ENCODE data around the gene DIS3L2.

DNA sequence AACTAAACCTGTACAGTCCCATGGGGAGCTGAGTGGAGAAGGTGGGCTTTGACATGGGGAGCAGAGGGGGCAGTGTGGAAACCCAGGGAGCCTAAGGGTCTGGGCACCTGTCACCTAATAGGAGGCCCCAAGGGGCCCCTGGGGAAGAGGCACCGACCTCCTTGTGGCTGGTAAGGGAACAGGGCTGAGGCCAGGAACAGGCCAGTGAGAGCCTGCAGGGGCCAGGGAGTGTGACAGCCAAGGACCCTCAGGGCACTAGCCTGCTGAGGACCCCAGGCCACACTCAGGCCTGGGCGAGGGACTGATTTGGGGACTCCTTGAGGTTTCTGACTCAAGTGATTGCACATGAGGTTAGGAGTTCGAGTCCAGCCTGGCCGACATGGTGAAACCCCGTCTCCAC is 392.6 kb downstream of the DIS3L2 start:
- TF ChIP-seq POLR2A (IDR thresholded peaks at IDR 0.05; ENCODE audit: low read length) (no peak), GATA1 (IDR thresholded peaks at IDR 0.05; ENCODE audit: low read depth, low read length) (no peak)

Data from erythroblast (primary cell).